RCC 7860 (cell line): ENCODE results near the gene CNPY2.
"Not testable (repeated sequence)": the region's sequence is repeated elsewhere in the genome, so short reads cannot be mapped to it uniquely, and the experiment has no call there.

ENCODE experiments used
- DNase-seq: peaks from one replicate; pipeline ENCODE4 v3.0.0-alpha.2; 2015; ENCODE audit warnings: low spot score
- FAIRE-seq: peaks from 2 replicates; lab custom pipeline; 2012; peaks lifted over from hg19 to GRCh38; lab: Jason Lieb, UNC

CNPY2 gene

GRCh38 chr12:56333679-56334489 is 18.1 kb upstream of the CNPY2 start, which contains the start of gene PAN2:
PAN2 (minus strand) TSS chr12:56334000; CDS start chr12:56333094, 906 bp downstream.
- FAIRE-seq = peak; percentile 72
- DNase-seq = peak; percentile 90

GRCh38 chr12:56333197-56333678 is 17.4 kb upstream of the CNPY2 start:
- FAIRE-seq (no peak), DNase-seq (no peak)

- DNase-seq (no peak), FAIRE-seq (no peak)
Observed at GRCh38 chr12:56332512-56333196, 16.9 kb upstream of the CNPY2 start.

GRCh38 chr12:56330936-56331490 is 15.2 kb upstream of the CNPY2 start:
- DNase-seq (no peak), FAIRE-seq (no peak)

GRCh38 chr12:56326533-56326932 is 10.7 kb upstream of the CNPY2 start:
- DNase-seq = no peak
- FAIRE-seq = no peak

GRCh38 chr12:56326126-56326525 is 10.3 kb upstream of the CNPY2 start:
- DNase-seq = no peak
- FAIRE-seq = no peak

GRCh38 chr12:56324206-56324605 is 8.4 kb upstream of the CNPY2 start:
- FAIRE-seq (no peak), DNase-seq (no peak)

GRCh38 chr12:56321610-56322009 is 5.8 kb upstream of the CNPY2 start:
- not testable (repeated sequence) for FAIRE-seq, DNase-seq

GRCh38 chr12:56321027-56321426 is 5.2 kb upstream of the CNPY2 start:
- no peak for FAIRE-seq
- no peak for DNase-seq

- FAIRE-seq (no peak), DNase-seq (no peak)
Observed at GRCh38 chr12:56317675-56318074, 1.9 kb upstream of the CNPY2 start.

- DNase-seq = no peak
- FAIRE-seq = no peak
Observed at GRCh38 chr12:56315249-56315621, 553 bp downstream of the CNPY2 start.

GRCh38 chr12:56311003-56311402 is 4.8 kb downstream of the CNPY2 start:
- FAIRE-seq = no peak
- no peak for DNase-seq

- FAIRE-seq (no peak), DNase-seq (no peak)
Observed at GRCh38 chr12:56308714-56309113, 7.1 kb downstream of the CNPY2 start.

- FAIRE-seq = no peak
- DNase-seq = no peak
Observed at GRCh38 chr12:56307221-56307965, 8.4 kb downstream of the CNPY2 start.

- FAIRE-seq = no peak
- DNase-seq = no peak
Observed at GRCh38 chr12:56304872-56305590, 10.8 kb downstream of the CNPY2 start.

- FAIRE-seq = no peak
- DNase-seq = no peak
Observed at GRCh38 chr12:56304276-56304675, 11.5 kb downstream of the CNPY2 start.

GRCh38 chr12:56300644-56301464 is 14.9 kb downstream of the CNPY2 start:
- no peak for FAIRE-seq
- no peak for DNase-seq

GRCh38 chr12:56299853-56300643 is 15.7 kb downstream of the CNPY2 start, which contains the start of gene CS:
CS (minus strand) TSS chr12:56300330; CDS start chr12:56300201, 129 bp downstream.
- FAIRE-seq (peak; percentile 72), DNase-seq (peak; percentile 91)
